Measurements from ENCODE around the gene ATP10B.

- TF ChIP-seq CTCF (IDR thresholded peaks at IDR 0.05) (no peak), REST (IDR thresholded peaks at IDR 0.05; ENCODE audit: insufficient read depth in 1 of 2, low read depth in 2 of 2, low read length in 1 of 2) (no peak)
Measured at GRCh38 chr5:160797020-160797419, 55.0 kb downstream of the ATP10B start.
